Measurements from ENCODE around the gene CHURC1. TPM values are rescaled to one million over a fixed set of nuclear protein-coding genes. Genes with fewer than 3 reads are reported as not detected.

The CHURC1 gene
- total and polyA plus RNA-seq, 2 experiments from 2014 or later = 42.0 to 218 TPM

DNA sequence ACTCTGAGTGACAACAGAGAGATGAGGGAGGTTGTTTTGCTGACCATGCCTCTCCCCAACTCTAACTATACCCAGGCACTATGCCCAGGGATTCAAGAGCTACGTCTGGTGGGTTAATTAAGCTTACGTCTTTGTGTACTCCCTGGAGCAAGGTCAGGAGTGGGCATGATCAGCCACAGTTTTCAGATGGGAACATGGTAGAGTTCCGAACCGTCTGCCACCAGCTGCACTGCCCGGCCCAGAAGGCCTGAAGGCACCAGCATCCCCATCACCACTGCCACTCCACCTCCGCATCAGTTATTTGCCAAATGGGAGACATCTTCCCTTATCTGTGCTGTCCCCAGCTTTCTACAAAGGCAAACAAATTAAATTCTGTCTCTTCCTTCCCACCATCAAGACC, 39.4 kb downstream of the CHURC1 start:
- H3K4me3 Mint-ChIP-seq = no peak overlapping the region
- no peak overlapping the region for H3K27ac Mint-ChIP-seq
- peaks cover 40% of the 10 kb centered on the region for H3K4me1 Mint-ChIP-seq
- Histone ChIP-seq H3K27me3 (ENCODE audit: insufficient read depth) (no peaks in the 10 kb centered on the region), H3K4me1 (ENCODE audit: insufficient read depth) (peaks cover 28% of the 10 kb centered on the region), H3K9me2 (ENCODE audit: insufficient read depth) (no peaks in the 10 kb centered on the region), H3K27ac (ENCODE audit: low read depth) (no peak overlapping the region), H3K4me3 (no peak overlapping the region), H3K79me2 (replicated peaks; ENCODE audit: insufficient read depth) (no peaks in the 10 kb centered on the region; the same call in 1 of the 2 replicates), H3F3A (replicated peaks; ENCODE audit: low read depth) (peaks cover 10% of the 10 kb centered on the region), H3K4me2 (no peak overlapping the region), H4K20me1 (replicated peaks; ENCODE audit: insufficient read depth) (no peaks in the 10 kb centered on the region; the same call in 1 of the 2 replicates), H3K36me3 (ENCODE audit: insufficient read depth) (peaks cover 5% of the 10 kb centered on the region; the same call in 1 of the 2 replicates), H2AFZ (no peak overlapping the region)
- peaks cover 1% of the 10 kb centered on the region for H3K27me3 Mint-ChIP-seq (ENCODE audit: insufficient read depth, low read depth, poor library complexity)
- peaks cover 32% of the 10 kb centered on the region for H3K36me3 Mint-ChIP-seq (ENCODE audit: low read depth)
- DNase-seq (ENCODE audit: low spot score) = no peak
- no peak for TF ChIP-seq EZH2phosphoT487 (IDR thresholded peaks at IDR 0.05; ENCODE audit: unreplicated experiment)
- no peak for TF ChIP-seq POLR2AphosphoS5 (IDR thresholded peaks at IDR 0.05; ENCODE audit: low read depth)
- TF ChIP-seq, protein P1, sequence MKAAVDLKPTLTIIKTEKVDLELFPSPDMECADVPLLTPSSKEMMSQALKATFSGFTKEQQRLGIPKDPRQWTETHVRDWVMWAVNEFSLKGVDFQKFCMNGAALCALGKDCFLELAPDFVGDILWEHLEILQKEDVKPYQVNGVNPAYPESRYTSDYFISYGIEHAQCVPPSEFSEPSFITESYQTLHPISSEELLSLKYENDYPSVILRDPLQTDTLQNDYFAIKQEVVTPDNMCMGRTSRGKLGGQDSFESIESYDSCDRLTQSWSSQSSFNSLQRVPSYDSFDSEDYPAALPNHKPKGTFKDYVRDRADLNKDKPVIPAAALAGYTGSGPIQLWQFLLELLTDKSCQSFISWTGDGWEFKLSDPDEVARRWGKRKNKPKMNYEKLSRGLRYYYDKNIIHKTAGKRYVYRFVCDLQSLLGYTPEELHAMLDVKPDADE (IDR thresholded peaks at IDR 0.05) = no peak
- TF ChIP-seq CREB1 (CRISPR knock-in tag; IDR thresholded peaks at IDR 0.05; ENCODE audit: low read depth) = no peak
- TF ChIP-seq EZH2 (IDR thresholded peaks at IDR 0.05; ENCODE audit: low read depth, unreplicated experiment) = no peak
- TF ChIP-seq ZNF114 (CRISPR knock-in tag; IDR thresholded peaks at IDR 0.05) = no peak
- TF ChIP-seq, protein P2, sequence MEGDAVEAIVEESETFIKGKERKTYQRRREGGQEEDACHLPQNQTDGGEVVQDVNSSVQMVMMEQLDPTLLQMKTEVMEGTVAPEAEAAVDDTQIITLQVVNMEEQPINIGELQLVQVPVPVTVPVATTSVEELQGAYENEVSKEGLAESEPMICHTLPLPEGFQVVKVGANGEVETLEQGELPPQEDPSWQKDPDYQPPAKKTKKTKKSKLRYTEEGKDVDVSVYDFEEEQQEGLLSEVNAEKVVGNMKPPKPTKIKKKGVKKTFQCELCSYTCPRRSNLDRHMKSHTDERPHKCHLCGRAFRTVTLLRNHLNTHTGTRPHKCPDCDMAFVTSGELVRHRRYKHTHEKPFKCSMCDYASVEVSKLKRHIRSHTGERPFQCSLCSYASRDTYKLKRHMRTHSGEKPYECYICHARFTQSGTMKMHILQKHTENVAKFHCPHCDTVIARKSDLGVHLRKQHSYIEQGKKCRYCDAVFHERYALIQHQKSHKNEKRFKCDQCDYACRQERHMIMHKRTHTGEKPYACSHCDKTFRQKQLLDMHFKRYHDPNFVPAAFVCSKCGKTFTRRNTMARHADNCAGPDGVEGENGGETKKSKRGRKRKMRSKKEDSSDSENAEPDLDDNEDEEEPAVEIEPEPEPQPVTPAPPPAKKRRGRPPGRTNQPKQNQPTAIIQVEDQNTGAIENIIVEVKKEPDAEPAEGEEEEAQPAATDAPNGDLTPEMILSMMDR (conservative IDR thresholded peaks at IDR 0.05; ENCODE audit: low read depth in 2 of 2) = no peak
- no peak for TF ChIP-seq JUNB (IDR thresholded peaks at IDR 0.05; ENCODE audit: unreplicated experiment)
- no peak for TF ChIP-seq ZNF331 (CRISPR knock-in tag; IDR thresholded peaks at IDR 0.05; ENCODE audit: low read depth)
- no peak for TF ChIP-seq STAT1 (IDR thresholded peaks at IDR 0.05; ENCODE audit: unreplicated experiment)
- TF ChIP-seq, protein P3, sequence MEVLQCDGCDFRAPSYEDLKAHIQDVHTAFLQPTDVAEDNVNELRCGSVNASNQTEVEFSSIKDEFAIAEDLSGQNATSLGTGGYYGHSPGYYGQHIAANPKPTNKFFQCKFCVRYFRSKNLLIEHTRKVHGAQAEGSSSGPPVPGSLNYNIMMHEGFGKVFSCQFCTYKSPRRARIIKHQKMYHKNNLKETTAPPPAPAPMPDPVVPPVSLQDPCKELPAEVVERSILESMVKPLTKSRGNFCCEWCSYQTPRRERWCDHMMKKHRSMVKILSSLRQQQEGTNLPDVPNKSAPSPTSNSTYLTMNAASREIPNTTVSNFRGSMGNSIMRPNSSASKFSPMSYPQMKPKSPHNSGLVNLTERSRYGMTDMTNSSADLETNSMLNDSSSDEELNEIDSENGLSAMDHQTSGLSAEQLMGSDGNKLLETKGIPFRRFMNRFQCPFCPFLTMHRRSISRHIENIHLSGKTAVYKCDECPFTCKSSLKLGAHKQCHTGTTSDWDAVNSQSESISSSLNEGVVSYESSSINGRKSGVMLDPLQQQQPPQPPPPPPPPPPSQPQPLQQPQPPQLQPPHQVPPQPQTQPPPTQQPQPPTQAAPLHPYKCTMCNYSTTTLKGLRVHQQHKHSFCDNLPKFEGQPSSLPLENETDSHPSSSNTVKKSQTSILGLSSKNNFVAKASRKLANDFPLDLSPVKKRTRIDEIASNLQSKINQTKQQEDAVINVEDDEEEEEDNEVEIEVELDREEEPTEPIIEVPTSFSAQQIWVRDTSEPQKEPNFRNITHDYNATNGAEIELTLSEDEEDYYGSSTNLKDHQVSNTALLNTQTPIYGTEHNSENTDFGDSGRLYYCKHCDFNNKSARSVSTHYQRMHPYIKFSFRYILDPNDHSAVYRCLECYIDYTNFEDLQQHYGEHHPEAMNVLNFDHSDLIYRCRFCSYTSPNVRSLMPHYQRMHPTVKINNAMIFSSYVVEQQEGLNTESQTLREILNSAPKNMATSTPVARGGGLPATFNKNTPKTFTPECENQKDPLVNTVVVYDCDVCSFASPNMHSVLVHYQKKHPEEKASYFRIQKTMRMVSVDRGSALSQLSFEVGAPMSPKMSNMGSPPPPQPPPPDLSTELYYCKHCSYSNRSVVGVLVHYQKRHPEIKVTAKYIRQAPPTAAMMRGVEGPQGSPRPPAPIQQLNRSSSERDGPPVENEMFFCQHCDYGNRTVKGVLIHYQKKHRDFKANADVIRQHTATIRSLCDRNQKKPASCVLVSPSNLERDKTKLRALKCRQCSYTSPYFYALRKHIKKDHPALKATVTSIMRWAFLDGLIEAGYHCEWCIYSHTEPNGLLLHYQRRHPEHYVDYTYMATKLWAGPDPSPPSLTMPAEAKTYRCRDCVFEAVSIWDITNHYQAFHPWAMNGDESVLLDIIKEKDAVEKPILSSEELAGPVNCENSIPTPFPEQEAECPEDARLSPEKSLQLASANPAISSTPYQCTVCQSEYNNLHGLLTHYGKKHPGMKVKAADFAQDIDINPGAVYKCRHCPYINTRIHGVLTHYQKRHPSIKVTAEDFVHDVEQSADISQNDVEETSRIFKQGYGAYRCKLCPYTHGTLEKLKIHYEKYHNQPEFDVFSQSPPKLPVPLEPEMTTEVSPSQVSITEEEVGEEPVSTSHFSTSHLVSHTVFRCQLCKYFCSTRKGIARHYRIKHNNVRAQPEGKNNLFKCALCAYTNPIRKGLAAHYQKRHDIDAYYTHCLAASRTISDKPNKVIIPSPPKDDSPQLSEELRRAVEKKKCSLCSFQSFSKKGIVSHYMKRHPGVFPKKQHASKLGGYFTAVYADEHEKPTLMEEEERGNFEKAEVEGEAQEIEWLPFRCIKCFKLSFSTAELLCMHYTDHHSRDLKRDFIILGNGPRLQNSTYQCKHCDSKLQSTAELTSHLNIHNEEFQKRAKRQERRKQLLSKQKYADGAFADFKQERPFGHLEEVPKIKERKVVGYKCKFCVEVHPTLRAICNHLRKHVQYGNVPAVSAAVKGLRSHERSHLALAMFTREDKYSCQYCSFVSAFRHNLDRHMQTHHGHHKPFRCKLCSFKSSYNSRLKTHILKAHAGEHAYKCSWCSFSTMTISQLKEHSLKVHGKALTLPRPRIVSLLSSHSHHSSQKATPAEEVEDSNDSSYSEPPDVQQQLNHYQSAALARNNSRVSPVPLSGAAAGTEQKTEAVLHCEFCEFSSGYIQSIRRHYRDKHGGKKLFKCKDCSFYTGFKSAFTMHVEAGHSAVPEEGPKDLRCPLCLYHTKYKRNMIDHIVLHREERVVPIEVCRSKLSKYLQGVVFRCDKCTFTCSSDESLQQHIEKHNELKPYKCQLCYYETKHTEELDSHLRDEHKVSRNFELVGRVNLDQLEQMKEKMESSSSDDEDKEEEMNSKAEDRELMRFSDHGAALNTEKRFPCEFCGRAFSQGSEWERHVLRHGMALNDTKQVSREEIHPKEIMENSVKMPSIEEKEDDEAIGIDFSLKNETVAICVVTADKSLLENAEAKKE (CRISPR knock-in tag; IDR thresholded peaks at IDR 0.05) = no peak
- no peak for TF ChIP-seq NANOG (IDR thresholded peaks at IDR 0.05; ENCODE audit: borderline replicate concordance)
- TF ChIP-seq, protein P4, sequence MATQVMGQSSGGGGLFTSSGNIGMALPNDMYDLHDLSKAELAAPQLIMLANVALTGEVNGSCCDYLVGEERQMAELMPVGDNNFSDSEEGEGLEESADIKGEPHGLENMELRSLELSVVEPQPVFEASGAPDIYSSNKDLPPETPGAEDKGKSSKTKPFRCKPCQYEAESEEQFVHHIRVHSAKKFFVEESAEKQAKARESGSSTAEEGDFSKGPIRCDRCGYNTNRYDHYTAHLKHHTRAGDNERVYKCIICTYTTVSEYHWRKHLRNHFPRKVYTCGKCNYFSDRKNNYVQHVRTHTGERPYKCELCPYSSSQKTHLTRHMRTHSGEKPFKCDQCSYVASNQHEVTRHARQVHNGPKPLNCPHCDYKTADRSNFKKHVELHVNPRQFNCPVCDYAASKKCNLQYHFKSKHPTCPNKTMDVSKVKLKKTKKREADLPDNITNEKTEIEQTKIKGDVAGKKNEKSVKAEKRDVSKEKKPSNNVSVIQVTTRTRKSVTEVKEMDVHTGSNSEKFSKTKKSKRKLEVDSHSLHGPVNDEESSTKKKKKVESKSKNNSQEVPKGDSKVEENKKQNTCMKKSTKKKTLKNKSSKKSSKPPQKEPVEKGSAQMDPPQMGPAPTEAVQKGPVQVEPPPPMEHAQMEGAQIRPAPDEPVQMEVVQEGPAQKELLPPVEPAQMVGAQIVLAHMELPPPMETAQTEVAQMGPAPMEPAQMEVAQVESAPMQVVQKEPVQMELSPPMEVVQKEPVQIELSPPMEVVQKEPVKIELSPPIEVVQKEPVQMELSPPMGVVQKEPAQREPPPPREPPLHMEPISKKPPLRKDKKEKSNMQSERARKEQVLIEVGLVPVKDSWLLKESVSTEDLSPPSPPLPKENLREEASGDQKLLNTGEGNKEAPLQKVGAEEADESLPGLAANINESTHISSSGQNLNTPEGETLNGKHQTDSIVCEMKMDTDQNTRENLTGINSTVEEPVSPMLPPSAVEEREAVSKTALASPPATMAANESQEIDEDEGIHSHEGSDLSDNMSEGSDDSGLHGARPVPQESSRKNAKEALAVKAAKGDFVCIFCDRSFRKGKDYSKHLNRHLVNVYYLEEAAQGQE (IDR thresholded peaks at IDR 0.05; ENCODE audit: unreplicated experiment) = no peak
- H3K9me3 Mint-ChIP-seq = no peaks in the 10 kb centered on the region; the same call in 2 of the 3 replicates
- no peak for ATAC-seq
